GM12878 (cell line): Measurements from ENCODE around the gene SKP2. TPM values are rescaled to one million over a fixed set of nuclear protein-coding genes. Genes with fewer than 3 reads are reported as not detected.

Experiments
- ATAC-seq: fragments of 200-7000 bp; cut with Tn5 transposase; 3 replicates; pipeline ENCODE4 v1.9.1; 2020; ENCODE audit warnings: mild to moderate bottlenecking, moderate library complexity
- BruUV-seq: library from RNA; stranded (reverse); fragments of 400-500 nt; replicated peaks from 2 replicates; lab custom pipeline; 2021; lab: Mats Ljungman, UMichigan
- CTCF ChIA-PET: fragments of 300-600 bp; sonication (Branson Sonifier 250); formaldehyde crosslinking; extraction: SDS; loops from one replicate; lab custom pipeline; 2021; ENCODE audit warnings: inconsistent platforms; lab: Yijun Ruan, JAX
- POLR2A ChIA-PET: fragments of 350-600 bp; formaldehyde crosslinking; extraction: SDS; loops from one replicate; lab custom pipeline; 2021; ENCODE audit warnings: inconsistent platforms; lab: Charles Lee
- RAD21 ChIA-PET: fragments of 300-600 bp; sonication (Branson Sonifier 250); formaldehyde crosslinking; loops from one replicate; lab custom pipeline; 2023; ENCODE audit warnings: antibody characterized with exemption; ENCODE audit not compliant: unreplicated experiment; lab: Charles Lee
- SMC1A ChIA-PET: fragments of 300-600 bp; sonication (Branson Sonifier 250); formaldehyde crosslinking; loops from one replicate; lab custom pipeline; 2023; ENCODE audit not compliant: unreplicated experiment, uncharacterized antibody; lab: Charles Lee
- DNase-seq: peaks from one replicate; pipeline ENCODE4 v3.0.0-alpha.2; 2011; ENCODE audit warnings: low read depth, low spot score
- FAIRE-seq: peaks from 3 replicates; lab custom pipeline; 2011; peaks lifted over from hg19 to GRCh38; lab: Jason Lieb, UNC
- H2AFZ ChIP-seq: 2 replicates; pipeline ENCODE4 v1.6.0; 2011; ENCODE audit warnings: low read depth, low read length, control low read depth; ENCODE audit not compliant: control insufficient read depth
- H3K27ac ChIP-seq: 2 replicates; pipeline ENCODE4 v1.5.1; 2011; ENCODE audit warnings: control low read depth; ENCODE audit not compliant: control insufficient read depth, insufficient read depth
- H3K27me3 ChIP-seq, 2 experiments: replicated peaks in 1 of 2; 2 replicates each; pipeline versions ENCODE4 v1.6.0 to v1.6.1; 2011; ENCODE audit warnings: low read length in 1 of 2; ENCODE audit not compliant: control insufficient read depth in 2 of 2, insufficient read depth in 2 of 2
- H3K36me3 ChIP-seq, 2 experiments: 2 replicates each; pipeline ENCODE4 v1.5.1; 2011; ENCODE audit warnings: low read length in 1 of 2; ENCODE audit not compliant: control insufficient read depth in 2 of 2, insufficient read depth in 2 of 2
- H3K4me1 ChIP-seq: 2 replicates; pipeline ENCODE4 v1.6.1; 2011; ENCODE audit warnings: mild to moderate bottlenecking, low read length, moderate library complexity, mixed read lengths; ENCODE audit not compliant: control insufficient read depth, insufficient read depth
- H3K4me2 ChIP-seq: 2 replicates; pipeline ENCODE4 v1.6.0; 2011; ENCODE audit warnings: control low read depth; ENCODE audit not compliant: control insufficient read depth, insufficient read depth
- H3K4me3 ChIP-seq: fragments of 200-600 bp; sonication (generic); 2 replicates; pipeline ENCODE4 v1.5.1; 2016
- H3K79me2 ChIP-seq: 2 replicates; pipeline ENCODE4 v1.6.0; 2011; ENCODE audit warnings: low read length; ENCODE audit not compliant: control insufficient read depth, insufficient read depth
- H3K9ac ChIP-seq: 2 replicates; pipeline ENCODE4 v1.8.0; 2011; ENCODE audit warnings: low read length, control low read depth, mixed read lengths; ENCODE audit not compliant: control insufficient read depth, insufficient read depth
- H3K9me3 ChIP-seq: replicated peaks from 3 replicates; pipeline ENCODE4 v1.5.1; 2011; ENCODE audit warnings: mild to moderate bottlenecking, low read length; ENCODE audit not compliant: control insufficient read depth, insufficient read depth
- H4K20me1 ChIP-seq: 2 replicates; pipeline ENCODE4 v1.6.0; 2011; ENCODE audit not compliant: control insufficient read depth, insufficient read depth
- ATF3 ChIP-seq: IDR thresholded peaks from 2 replicates; pipeline ENCODE4 v1.6.1; 2011; ENCODE audit warnings: low read depth, mild to moderate bottlenecking, low read length, moderate library complexity, borderline replicate concordance; ENCODE audit errors: extremely low read depth
- BCL11A ChIP-seq: IDR thresholded peaks from 2 replicates; pipeline ENCODE4 v1.6.1; 2011; ENCODE audit warnings: low read depth, low read length
- EZH2 ChIP-seq: IDR thresholded peaks from 2 replicates; pipeline ENCODE4 v1.6.1; 2012; ENCODE audit warnings: low read depth, mild to moderate bottlenecking, control low read depth, inconsistent platforms, low read length, borderline replicate concordance; ENCODE audit not compliant: control insufficient read depth
- FOXM1 ChIP-seq: IDR thresholded peaks from 2 replicates; pipeline ENCODE4 v1.6.1; 2012; ENCODE audit warnings: low read depth, mild to moderate bottlenecking, inconsistent platforms, low read length, moderate library complexity
- IRF5 ChIP-seq: fragments of 450-650 bp; IDR thresholded peaks from 2 replicates; pipeline ENCODE4 v1.6.1; 2017; ENCODE audit warnings: borderline replicate concordance
- MTA2 ChIP-seq: fragments of 450-650 bp; IDR thresholded peaks from 2 replicates; pipeline ENCODE4 v1.6.1; 2016; ENCODE audit warnings: low read depth, mild to moderate bottlenecking, moderate library complexity
- MXI1 ChIP-seq: fragments of 150-350 bp; IDR thresholded peaks from 2 replicates; pipeline ENCODE4 v1.6.1; 2011; ENCODE audit warnings: low read depth, mild to moderate bottlenecking, inconsistent platforms, low read length, improper control_type of control experiment
- PKNOX1 ChIP-seq: fragments of 450-650 bp; IDR thresholded peaks from 2 replicates; pipeline ENCODE4 v1.6.1; 2016; ENCODE audit warnings: mild to moderate bottlenecking
- POU2F2 ChIP-seq: IDR thresholded peaks from 3 replicates; pipeline ENCODE4 v1.6.1; 2011; ENCODE audit warnings: low read depth, mild to moderate bottlenecking, low read length, borderline replicate concordance
- RELB ChIP-seq: fragments of 450-650 bp; IDR thresholded peaks from 2 replicates; pipeline ENCODE4 v1.6.1; 2017; ENCODE audit warnings: low read depth, mild to moderate bottlenecking, moderate library complexity
- SIX5 ChIP-seq: IDR thresholded peaks from 2 replicates; pipeline ENCODE4 v1.6.1; 2011; ENCODE audit warnings: mild to moderate bottlenecking, low read depth, low read length, moderate library complexity; ENCODE audit not compliant: severe bottlenecking
- SMAD1 ChIP-seq: fragments of 450-650 bp; IDR thresholded peaks from 2 replicates; pipeline ENCODE4 v1.6.1; 2018; ENCODE audit warnings: mild to moderate bottlenecking, low read depth; ENCODE audit not compliant: partially characterized antibody
- WRNIP1 ChIP-seq: IDR thresholded peaks from 2 replicates; pipeline ENCODE4 v1.6.1; 2011; ENCODE audit warnings: low read depth, low read length, improper control_type of control experiment, borderline replicate concordance
- ZBED1 ChIP-seq: IDR thresholded peaks from 2 replicates; pipeline ENCODE4 v1.6.1; 2016; ENCODE audit warnings: borderline replicate concordance
- ZNF622 ChIP-seq: fragments of 450-650 bp; IDR thresholded peaks from 2 replicates; pipeline ENCODE4 v1.6.1; 2017; ENCODE audit warnings: mild to moderate bottlenecking, inconsistent platforms
- WGBS: methylation state at CpG from one replicate; pipeline ENCODE4 v1.1.6; 2016; ENCODE audit warnings: low lambda C conversion rate; ENCODE audit not compliant: insufficient replicate concordance, insufficient coverage; ENCODE audit errors: missing lambda C conversion rate; 5-methylcytosine and 5-hydroxymethylcytosine counted together
- in situ Hi-C: fragments of 300-500 bp; cut with MboI; formaldehyde crosslinking; loops from 9 replicates; pipeline ENCODE4 v1.14.3; 2018; ENCODE audit warnings: mixed read lengths
- intact Hi-C: fragments of 100-400 bp; cut with micrococcal nuclease; formaldehyde crosslinking; loops from one replicate; pipeline ENCODE4 v1.14.2; 2022; ENCODE audit not compliant: unreplicated experiment
- polyA plus RNA-seq, 11 experiments: library from polyadenylated mRNA; depleted of rRNA in 4 of 11; unstranded in 6 of 11; stranded (reverse) in 5 of 11; fragments of >200 nt; fragmentation: Nextera tagmentation in 4 of 11; fragmentation: Illumina TruSeq in 1 of 11; extraction: Ambion mirVana in 4 of 11; extraction: Trizol in 1 of 11; gene quantifications; 1 replicate in 1 of 11; 2 replicates in 10 of 11; pipeline versions ENCODE4 v1.2.1 to v1.2.3, GENCODE V29; 2011 to 2016; ENCODE audit warnings: inconsistent platforms in 2 of 11, missing spikeins in 2 of 11, low read depth in 1 of 11
- total RNA-seq, 4 experiments: library from RNA; depleted of rRNA in 3 of 4; stranded (reverse); fragments of >200 nt in 3 of 4; fragmentation: Illumina TruSeq in 1 of 4; extraction: Trizol in 1 of 4; gene quantifications; 2 replicates each; pipeline versions ENCODE4 v1.2.1 to v1.2.3, GENCODE V29; 2013 to 2021

Gene SKP2
- total and polyA plus RNA-seq, 10 of the 15 experiments (the other 5 are each of a cell fraction or from before 2014, with no cell fraction given), result 13.9 to 50.8 (median 36.9) TPM

GRCh38 chr5:36228505-36228904, 76.6 kb downstream of the SKP2 start (continued):
- TF ChIP-seq MTA2, result no peak
- TF ChIP-seq SMAD1, result no peak
- TF ChIP-seq ZNF622, result no peak
- no peak for TF ChIP-seq IRF5
- no peak for TF ChIP-seq RELB
- TF ChIP-seq MXI1, result no peak
- no peak for TF ChIP-seq FOXM1
- TF ChIP-seq SIX5, result no peak
- TF ChIP-seq EZH2, result no peak

GRCh38 chr5:36230151-36230790, 78.4 kb downstream of the SKP2 start:
- ChIA-PET CTCF (interaction anchor here (0.7 to 1.7 kb wide), 8 partner anchors 8 to 43 kb away, joined by 3 to 4 read pairs (median 3); partner anchors contain the start of gene NADK2), RAD21 (no interaction called here), POLR2A (no interaction called here), SMC1A (interaction anchor here (1.2 to 1.4 kb wide), 4 partner anchors 11 to 79 kb away, joined by 3 read pairs; partner anchors contain the start of genes LMBRD2 and SKP2)
- FAIRE-seq, result no peak
- H3K9ac ChIP-seq, result no peak overlapping the region
- in situ Hi-C loops, result no loop called here
- H3K36me3 ChIP-seq, result no peaks in the 10 kb centered on the region
- intact Hi-C loops, result no loop called here
- no peak overlapping the region for H3K4me3 ChIP-seq
- no peaks in the 10 kb centered on the region for H3K4me1 ChIP-seq
- H3K9me3 ChIP-seq, result no peaks in the 10 kb centered on the region
- no peak overlapping the region for H3K4me2 ChIP-seq
- TF ChIP-seq ATF3 (no peak), PKNOX1 (no peak), SIX5 (no peak), ZBED1 (no peak), WRNIP1 (no peak), BCL11A (no peak), POU2F2 (no peak)
- no peaks in the 10 kb centered on the region for H3K27me3 ChIP-seq
- no peak for DNase-seq
- no peaks in the 10 kb centered on the region for H4K20me1 ChIP-seq
- BruUV-seq, result no TSS peak
- WGBS, result 100% methylated on average over 1 of the region's 1 CpG
- no peak overlapping the region for H3K27ac ChIP-seq
- no peak for ATAC-seq
- no peaks in the 10 kb centered on the region for H3K79me2 ChIP-seq
- H2AFZ ChIP-seq, result no peak overlapping the region
